Stimulated activated CD4-positive, alpha-beta T cell treated with anti-CD3 and anti-CD28 coated beads, Interleukin-1b, Interleukin-23, amount 100 ng/mL, for 24 hours (primary cell): ENCODE measurements around the gene ASTN2.

Source experiments
- DNase-seq, 4 experiments: peaks; one replicate each; pipeline ENCODE4 v3.0.0-alpha.2; 2020; ENCODE audit warnings: low read depth in 4 of 4, low spot score in 1 of 4

ASTN2 gene

DNA sequence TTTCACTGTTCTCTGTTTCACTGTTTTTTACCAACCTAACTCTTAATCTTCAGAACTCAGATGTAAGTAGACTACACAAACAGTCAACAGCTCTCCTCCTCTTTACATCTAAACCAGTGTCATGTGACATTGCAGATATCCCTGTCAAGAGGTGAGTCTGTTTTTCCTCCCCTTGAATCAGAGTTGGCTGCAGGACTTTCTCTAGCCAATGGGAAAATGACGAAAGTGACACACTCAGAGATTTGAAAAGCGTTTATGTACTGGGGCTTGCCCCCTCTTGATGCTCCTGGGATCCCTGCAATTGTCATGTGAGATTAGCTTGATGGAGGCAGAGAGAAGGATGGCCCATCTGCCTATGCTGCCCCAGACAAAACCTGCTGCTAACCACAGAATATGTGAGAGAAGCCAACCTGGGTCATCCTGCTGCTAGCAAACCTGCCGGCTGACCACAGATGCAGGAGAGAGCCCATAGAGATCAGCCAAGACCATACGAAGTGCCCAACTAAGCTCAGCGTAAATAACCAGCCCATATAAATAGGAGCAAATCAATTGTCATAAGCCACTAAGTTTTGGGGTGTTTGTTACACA is 111.1 kb downstream of the ASTN2 start:
- DNase-seq: no peak

GRCh38 chr9:117302487-117302886 is 112.4 kb downstream of the ASTN2 start:
- no peak for DNase-seq

DNA sequence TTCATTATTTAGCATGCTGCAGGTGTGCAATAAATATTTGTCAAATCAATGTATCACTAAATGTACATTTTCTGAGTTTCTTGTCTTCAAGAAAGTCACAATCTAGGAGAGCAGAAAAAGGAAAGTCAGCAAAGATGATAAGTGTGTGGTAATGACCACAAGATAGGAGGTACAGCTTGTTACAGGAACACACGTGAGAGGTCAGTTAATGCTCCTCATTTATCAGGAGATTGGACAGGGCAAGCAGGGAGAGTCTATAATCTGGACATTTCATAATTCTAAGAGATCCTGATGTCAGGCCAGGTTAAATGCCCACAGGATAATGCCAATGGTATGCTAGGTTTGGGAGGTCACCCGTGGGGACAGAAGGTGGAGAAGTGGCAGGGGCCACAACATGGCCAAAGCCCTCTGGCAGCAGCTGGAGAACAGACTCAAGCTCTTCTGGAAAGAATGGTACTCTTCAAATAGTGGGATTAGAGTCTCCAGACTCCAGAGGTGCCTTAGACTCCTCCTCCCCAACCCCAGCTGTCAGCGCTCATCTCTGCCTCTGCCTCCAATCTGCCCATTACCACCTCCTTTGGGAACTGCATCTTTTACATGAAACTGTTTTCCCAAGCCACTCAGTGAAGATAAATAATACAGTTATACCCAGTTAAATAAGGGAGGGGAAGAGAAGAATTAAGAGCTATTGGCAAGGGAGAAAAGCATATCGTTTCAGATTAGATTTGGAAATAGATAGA is 114.3 kb downstream of the ASTN2 start:
- no peak for DNase-seq

GRCh38 chr9:117296453-117296852 is 118.4 kb downstream of the ASTN2 start:
- no peak for DNase-seq

DNA sequence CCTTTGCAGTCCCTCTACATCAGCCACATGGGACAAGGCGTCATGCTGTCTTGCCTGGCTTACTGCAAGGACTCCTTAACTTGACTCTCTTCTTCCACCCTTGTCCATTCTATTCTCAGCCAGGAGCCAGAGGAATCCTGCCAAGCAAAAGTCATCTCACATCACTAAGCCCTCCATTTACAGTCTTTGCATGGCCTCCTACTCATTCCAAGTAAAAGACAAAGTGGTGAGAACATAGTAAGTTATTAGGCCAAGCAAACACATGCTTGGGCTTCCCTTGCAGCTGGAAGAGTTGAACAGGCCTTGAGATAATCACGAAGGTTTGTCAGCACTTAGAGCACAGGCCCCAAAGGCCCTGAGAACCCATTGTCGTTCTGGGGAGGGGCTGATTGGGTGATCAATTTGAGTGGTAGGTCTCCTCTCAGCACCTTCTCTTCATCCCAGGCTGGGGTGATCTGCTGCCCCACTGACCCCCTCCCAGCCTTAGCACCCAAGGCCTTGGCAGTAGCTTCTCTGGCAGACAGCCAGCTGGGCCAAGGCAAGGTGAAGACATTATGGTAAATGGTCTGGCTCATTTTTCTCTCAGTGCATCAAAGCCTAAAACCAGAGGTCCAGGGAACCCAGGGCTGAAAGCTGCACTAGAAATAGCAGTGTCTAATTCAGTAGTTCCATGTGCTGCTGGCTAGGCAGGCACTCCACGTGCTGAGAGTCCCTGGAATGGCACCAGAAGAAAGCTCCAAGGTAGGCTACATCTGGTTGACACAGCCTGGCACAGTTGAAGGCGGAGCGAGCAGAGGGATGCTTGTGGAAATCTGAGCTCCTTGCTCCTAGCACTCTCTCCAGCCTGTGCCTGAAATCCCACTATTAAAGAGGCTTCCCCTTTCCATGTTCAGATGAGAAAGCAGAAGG is 121.4 kb downstream of the ASTN2 start:
- DNase-seq: no peak

DNA sequence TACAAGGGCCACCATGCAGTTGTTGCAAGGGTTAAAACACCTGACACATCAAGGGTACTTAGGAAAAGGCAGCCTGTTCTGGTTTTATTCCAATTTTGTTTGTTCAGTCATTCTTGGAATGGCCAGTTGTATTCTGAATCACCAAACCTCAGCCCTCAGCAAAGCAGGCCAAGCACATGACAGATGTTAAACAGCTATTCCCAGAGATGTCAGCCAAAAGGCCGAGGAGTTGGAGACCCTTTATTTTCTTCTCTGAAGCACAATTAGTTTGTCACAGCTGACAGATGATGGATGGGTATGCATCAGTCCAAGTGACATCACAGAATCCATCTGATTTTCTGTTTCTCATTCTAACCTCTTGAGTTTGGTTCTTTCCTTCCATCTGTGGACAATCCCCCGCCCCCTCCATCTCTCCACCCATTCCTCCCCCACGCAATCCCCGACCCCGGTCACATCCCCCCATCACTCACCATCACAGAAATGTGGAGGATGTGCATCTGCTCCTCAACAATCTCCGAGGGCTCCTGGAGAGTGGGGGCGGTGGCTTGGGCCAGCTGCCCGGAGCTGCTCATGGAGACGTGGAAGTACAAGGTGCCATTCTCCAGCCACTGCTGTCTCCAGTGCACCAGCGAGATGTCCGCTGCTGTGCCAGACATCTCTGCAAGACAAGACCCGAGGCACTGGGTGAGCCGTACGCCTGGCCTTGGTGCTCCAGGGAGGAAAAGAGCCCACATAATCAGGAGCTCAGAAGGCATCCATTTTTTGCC is 123.8 kb downstream of the ASTN2 start:
- DNase-seq: no peak

- no peak for DNase-seq
These were observed 124.5 kb downstream of the ASTN2 start for GRCh38 chr9:117290306-117290840.

- no peak for DNase-seq
These were observed 128.6 kb downstream of the ASTN2 start for GRCh38 chr9:117286245-117286644.

DNA sequence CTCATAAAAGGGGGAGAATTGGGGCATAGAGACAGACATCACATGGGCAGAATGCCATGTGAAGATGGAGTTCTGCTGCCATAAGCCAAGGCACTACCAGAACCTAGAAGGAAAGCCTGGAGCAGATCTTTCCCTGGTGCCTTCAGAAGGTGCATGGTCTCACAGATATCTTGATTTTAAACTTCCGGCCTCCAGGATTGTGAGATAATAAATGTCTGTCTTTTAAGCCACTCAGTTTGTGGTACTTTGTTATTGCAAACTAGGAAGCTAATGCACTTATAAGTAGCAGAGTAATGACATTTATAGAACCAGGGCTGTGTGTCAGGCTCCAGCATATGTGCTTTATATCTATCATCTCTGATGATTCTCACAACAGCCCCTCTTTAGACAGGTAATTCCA is 130.4 kb downstream of the ASTN2 start:
- no peak for DNase-seq

- DNase-seq: no peak
These were observed 132.3 kb downstream of the ASTN2 start for GRCh38 chr9:117282541-117282940.

GRCh38 chr9:117278471-117279035 is 136.3 kb downstream of the ASTN2 start:
- DNase-seq: no peak

- DNase-seq: no peak
These were observed 136.8 kb downstream of the ASTN2 start for GRCh38 chr9:117278020-117278419.

GRCh38 chr9:117276444-117276843 is 138.4 kb downstream of the ASTN2 start:
- DNase-seq: no peak

DNA sequence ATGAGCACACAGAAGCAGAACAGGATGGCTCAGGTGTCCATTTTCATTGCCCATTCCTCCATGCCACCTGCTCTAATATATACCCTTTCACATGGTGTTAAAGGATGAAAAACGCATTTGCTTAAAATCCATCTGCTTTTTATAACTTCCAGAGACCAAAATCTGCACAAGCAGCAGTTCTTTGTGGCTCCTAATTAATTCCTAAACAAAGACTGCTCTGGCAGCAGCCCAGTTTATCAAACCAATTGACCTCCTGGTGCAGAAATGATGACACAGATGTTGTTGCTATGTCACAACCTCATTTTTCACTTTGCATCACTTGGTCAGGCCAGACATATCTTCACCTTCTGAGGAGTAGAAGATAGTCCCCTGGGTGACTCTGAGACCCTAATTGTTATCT is 141.2 kb downstream of the ASTN2 start:
- no peak for DNase-seq

DNA sequence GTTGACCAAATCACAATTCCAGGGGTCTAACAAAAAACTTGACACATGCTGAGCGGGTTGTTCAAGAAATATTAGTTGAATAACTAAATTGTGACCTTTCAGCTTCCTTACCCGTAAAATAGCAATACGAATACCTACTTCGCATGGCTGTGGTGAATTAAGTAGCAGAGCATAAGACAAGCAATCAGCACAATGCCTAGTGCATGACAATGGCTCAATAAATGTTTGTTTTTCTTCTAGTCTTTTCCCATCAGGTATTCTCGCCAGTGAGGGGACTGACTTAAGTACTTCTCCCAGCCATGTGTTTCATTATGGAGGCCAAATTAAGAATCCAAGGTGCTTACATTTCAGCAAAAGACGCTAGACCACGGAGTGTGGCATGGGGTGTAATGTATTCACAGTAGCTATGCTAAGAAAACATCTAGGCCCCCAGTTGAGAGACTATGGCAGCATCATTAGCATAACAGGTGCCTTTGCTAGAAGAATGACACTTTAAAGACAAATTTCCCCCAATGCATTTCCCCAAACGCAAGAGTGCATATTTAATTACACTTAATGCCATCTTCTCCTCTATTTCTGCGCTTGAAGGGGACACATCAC is 145.9 kb downstream of the ASTN2 start:
- no peak for DNase-seq

- no peak for DNase-seq
These were observed 147.9 kb downstream of the ASTN2 start for GRCh38 chr9:117266855-117267497.

GRCh38 chr9:117265253-117265652 is 149.6 kb downstream of the ASTN2 start:
- DNase-seq: no peak

GRCh38 chr9:117258184-117258866 is 156.5 kb downstream of the ASTN2 start:
- no peak for DNase-seq

DNA sequence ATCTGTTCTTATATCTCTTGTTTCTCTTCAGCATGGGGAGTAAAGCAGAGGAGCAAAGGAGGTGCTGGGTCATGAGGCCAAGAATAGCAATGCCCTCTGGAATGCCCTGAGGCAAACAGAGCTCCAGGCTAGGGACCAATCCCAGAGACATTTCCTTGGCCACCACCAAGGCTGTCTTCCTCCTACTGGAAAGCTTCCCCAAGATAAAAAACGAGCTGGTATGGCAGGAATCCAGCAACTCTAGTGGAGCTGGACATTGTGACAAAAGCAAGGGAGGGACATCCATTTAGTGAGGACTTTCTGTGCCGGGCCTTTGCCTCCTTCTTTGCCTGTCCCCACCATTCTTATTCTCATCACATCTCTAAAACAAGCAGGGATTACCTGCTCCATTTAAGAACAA is 161.6 kb downstream of the ASTN2 start:
- DNase-seq: no peak
